Measurements from ENCODE around the gene ZFAND3.

DNA sequence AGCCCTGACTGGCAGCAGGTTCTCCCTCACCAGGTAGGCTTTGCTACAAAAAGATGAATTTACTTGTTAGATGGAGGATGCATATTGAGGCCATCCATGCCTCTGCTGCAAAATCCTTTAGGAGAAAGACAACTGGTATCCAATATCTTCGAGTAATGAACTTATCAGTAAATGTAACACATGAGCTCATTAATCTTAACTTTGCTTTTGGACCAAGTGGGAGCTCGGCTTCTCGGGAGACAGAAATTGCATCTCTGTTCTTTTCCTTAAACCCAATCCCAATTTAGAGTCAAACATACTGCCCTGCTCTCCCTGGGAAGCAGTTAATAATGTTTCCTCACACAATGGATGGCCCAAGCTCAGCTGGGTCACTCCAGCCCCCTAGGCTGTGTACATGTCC is 330.5 kb downstream of the ZFAND3 start:
- TF ChIP-seq EZH2 (IDR thresholded peaks at IDR 0.05; ENCODE audit: borderline replicate concordance, low read depth, low read length, severe bottlenecking), result no peak
- TF ChIP-seq, protein P1, sequence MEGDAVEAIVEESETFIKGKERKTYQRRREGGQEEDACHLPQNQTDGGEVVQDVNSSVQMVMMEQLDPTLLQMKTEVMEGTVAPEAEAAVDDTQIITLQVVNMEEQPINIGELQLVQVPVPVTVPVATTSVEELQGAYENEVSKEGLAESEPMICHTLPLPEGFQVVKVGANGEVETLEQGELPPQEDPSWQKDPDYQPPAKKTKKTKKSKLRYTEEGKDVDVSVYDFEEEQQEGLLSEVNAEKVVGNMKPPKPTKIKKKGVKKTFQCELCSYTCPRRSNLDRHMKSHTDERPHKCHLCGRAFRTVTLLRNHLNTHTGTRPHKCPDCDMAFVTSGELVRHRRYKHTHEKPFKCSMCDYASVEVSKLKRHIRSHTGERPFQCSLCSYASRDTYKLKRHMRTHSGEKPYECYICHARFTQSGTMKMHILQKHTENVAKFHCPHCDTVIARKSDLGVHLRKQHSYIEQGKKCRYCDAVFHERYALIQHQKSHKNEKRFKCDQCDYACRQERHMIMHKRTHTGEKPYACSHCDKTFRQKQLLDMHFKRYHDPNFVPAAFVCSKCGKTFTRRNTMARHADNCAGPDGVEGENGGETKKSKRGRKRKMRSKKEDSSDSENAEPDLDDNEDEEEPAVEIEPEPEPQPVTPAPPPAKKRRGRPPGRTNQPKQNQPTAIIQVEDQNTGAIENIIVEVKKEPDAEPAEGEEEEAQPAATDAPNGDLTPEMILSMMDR (IDR thresholded peaks at IDR 0.05; ENCODE audit: borderline replicate concordance, extremely low read depth, low read length, poor library complexity, severe bottlenecking), result no peak
